HG03025 (cell line): ENCODE results near the gene SSX4B.
"Not testable (repeated sequence)": the region's sequence is repeated elsewhere in the genome, so short reads cannot be mapped to it uniquely, and the experiment has no call there.

Source experiments
- ATAC-seq: cut with Tn5 transposase; IDR thresholded peaks from one replicate; pipeline ENCODE4 v1.9.1; 2021; ENCODE audit warnings: mild to moderate bottlenecking, moderate library complexity; ENCODE audit not compliant: unreplicated experiment, low FRiP score

The SSX4B gene

DNA sequence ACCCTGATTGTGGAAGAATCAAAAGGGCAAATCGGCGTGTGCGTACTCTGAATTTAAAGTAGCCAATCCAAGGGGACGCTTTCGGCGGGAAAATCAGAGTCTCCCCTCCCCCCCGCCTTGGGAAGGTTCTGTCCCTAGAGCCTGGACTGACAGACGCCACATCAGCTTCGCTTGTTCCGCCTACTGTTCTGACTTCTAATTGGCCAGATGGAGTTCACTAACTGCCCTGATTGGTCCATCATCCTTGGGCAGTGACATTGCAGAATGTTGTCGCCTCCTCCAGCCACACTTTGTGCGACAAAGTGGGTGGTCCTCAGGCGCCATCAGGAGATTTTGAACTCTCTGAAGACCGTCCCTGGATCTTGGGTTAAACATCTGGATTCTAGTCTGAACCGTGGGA lies at the start of gene SSX4B:
Gene SSX4B (minus strand): TSS at position 101 of the 400 bp plus-strand sequence. CDS start 588 bp downstream, outside the sequence.
- not testable (repeated sequence) for ATAC-seq

GRCh38 chrX:48460606-48461005 lies 48.8 kb upstream of the SSX4B start:
- no peak for ATAC-seq

- ATAC-seq = no peak
Measured at GRCh38 chrX:48460031-48460430, 48.3 kb upstream of the SSX4B start.

DNA sequence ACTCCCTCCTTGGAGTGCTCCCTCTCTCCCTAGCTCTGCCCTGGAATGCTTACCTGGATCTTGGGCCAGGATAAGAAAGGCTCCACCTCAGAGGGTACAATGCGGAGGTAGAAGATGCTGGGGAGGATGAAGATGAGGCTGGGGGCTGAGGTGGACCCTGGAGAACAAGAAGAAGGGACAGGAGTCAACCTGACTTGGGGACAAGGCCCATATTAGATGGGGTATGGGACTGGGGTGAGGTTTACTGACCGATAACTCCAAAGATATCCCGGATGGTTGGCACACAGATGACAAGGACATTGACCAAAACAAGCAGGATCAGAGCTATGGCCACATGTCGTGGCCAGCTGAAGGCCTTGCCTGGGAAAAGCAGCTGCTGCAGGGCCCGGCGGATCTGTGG lies 47.7 kb upstream of the SSX4B start:
- no peak for ATAC-seq

GRCh38 chrX:48458711-48459110 lies 47.0 kb upstream of the SSX4B start:
- ATAC-seq = no peak

GRCh38 chrX:48456628-48457331 lies 45.0 kb upstream of the SSX4B start:
- no peak for ATAC-seq

DNA sequence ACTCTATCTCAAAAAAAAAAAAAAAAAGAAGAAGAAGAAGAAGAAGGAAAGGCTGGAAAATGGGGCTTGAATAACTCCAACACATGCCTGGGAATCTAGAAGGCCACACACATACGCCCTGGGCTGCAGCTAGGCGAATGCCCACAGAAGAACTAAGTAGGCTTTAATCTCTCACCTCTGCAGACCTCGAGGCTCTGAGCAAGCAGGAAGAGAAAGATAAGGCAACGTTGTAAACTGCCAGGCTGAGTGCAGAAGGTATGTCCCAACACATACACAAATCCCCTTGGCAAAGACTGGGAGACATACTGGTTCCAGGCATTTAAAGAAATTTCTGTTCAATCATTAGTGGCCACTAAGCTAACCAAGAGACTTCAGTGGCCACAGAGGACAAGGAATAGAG lies 39.9 kb upstream of the SSX4B start:
- ATAC-seq = no peak

- no peak for ATAC-seq
Measured at GRCh38 chrX:48450076-48450475, 38.3 kb upstream of the SSX4B start.

- not testable (repeated sequence) for ATAC-seq
Measured at GRCh38 chrX:48447201-48447600, 35.4 kb upstream of the SSX4B start.

DNA sequence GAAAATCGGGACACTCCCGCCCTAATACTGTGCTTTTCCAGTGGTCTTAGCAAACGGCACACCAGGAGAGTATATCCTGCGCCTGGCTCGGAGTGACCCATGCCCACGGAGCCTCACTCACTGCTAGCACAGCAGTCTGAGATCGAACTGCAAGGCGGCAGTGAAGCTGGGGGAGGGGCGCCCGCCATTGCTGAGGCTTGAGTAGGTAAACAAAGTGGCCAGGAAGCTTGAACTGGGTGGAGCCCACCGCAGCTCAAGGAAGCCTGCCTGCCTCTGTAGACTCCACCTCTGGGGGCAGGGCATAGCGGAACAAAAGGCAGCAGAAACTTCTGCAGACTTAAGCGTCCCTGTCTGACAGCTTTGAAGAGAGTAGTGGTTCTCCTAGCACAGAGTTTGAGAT lies 22.0 kb upstream of the SSX4B start:
- not testable (repeated sequence) for ATAC-seq

DNA sequence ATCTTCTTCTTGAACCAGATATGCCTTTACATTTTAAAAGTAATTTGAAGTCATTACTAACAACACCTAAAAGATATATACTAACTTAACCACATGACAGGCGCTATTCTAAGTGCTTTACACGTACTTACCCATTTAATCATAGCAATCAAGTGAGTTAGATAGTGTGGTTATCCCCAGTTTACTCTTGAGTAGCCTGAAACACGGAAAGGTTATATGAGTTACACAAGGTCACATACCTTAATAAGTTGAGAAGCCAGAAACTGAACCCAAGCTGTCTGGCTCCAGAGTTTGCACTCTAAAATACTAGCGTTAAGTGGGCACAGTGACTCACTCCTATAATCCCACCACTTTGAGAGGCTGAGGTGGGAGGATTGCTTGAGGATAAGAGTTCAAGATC lies 18.4 kb upstream of the SSX4B start:
- not testable (repeated sequence) for ATAC-seq

DNA sequence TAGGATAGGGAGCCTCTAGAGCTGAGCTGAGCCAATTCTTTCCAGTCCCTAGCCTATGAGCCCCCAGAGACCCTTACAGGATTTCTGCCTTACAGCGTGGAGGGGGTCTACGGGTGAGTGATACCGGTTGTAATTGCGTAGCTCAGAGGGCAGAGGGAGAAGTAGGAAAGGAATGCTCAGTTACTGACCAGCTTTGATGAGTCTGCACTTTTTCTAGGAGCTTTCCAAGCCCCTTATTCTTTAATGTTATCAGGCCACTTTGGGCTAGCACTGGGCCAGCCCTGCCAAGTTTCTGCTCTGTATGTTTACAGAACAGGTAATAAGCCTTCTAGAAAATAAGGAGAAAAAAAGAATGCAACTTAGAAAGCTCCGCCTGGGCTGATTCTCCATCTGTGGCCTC lies 17.8 kb upstream of the SSX4B start:
- ATAC-seq = not testable (repeated sequence)

GRCh38 chrX:48427027-48427716 lies 15.4 kb upstream of the SSX4B start:
- ATAC-seq = not testable (repeated sequence)

DNA sequence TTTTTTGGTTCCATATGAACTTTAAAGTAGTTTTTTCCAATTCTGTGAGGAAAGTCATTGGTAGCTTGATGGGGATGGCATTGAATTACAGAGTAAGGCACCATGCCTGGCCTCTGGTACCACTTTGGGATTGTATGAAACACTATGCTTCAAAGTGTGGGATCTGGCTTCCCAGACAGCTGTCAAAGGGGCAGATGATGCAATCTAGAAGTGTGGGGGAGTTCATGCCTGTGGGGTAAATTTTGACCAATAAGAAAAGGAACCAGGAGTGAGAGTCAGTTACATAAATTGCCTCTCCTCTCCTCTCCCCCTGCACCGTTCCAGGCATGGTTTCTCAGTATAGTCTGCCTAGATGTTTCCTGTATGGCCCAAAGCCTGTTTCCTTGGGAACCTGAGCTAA lies 13.9 kb downstream of the SSX4B start:
- not testable (repeated sequence) for ATAC-seq

- not testable (repeated sequence) for ATAC-seq
Measured at GRCh38 chrX:48396931-48397330, 14.8 kb downstream of the SSX4B start.

DNA sequence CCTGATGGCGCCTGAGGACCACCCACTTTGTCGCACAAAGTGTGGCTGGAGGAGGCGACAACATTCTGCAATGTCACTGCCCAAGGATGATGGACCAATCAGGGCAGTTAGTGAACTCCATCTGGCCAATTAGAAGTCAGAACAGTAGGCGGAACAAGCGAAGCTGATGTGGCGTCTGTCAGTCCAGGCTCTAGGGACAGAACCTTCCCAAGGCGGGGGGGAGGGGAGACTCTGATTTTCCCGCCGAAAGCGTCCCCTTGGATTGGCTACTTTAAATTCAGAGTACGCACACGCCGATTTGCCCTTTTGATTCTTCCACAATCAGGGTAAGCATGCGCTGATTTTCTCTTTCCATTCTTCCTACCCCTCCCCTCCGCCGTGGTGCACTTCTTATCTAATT lies 28.5 kb downstream of the SSX4B start, which contains the start of gene SSX4:
Gene SSX4 (plus strand): TSS at position 301 of the 400 bp plus-strand sequence. CDS start 515 bp downstream, outside the sequence.
- ATAC-seq = not testable (repeated sequence)

DNA sequence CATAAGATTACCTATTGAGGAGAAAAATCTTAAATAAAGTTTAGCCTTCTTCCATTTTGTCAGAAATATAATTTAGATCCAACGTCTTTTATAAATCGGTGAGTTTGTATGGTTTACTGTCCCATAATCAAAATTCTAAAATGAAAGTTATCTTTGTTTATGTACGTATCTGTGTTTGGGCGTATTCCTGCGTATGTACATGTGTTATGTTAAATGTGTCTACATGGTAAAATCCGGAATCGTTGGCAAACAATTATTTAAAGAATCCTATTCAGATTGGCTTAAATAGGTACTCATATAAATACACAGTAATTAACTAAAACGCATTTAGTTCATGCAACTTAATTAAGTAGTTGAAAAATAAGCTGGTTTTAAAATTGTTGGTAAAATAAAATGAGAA lies 41.4 kb downstream of the SSX4B start:
- not testable (repeated sequence) for ATAC-seq

DNA sequence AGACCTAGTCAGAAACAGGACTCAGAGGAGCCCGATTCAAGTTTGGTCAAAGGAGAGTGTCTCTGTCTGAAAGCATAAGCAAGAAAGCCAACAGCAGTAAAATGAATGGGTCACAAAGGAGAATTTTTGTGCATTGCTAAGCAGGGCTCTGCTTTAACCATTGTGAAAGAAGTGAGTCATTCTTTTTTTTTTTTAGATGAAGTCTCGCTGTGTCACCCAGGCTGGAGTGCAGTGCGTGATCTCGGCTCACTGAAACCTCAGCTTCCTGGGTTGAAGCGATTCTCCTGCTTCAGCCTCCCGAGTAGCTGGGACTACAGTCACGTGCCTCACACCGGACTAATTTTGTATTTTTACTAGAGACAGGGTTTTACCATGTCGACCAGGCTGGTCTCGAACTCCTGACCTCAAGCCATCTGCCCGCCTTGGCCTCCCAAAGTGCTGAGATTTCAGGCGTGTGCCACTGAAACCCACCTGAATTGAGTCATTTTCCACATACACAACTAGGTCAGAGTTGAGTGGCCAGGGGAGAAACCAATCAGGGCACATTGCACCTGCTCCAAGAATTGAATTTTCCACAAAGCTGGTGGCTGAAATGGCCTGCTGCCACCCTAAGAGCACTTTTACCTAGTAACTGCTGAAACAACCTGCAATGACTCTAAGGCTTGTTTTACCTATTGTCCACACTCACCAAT lies 43.9 kb downstream of the SSX4B start:
- ATAC-seq = not testable (repeated sequence)

- ATAC-seq = not testable (repeated sequence)
Measured at GRCh38 chrX:48359281-48359680, 52.5 kb downstream of the SSX4B start.

- no peak for ATAC-seq
Measured at GRCh38 chrX:48357681-48358080, 54.1 kb downstream of the SSX4B start.
